ENCODE measurements around the gene ARHGEF16.

- no peak for TF ChIP-seq POLR2AphosphoS5 (IDR thresholded peaks at IDR 0.05)
- TF ChIP-seq, protein P1, sequence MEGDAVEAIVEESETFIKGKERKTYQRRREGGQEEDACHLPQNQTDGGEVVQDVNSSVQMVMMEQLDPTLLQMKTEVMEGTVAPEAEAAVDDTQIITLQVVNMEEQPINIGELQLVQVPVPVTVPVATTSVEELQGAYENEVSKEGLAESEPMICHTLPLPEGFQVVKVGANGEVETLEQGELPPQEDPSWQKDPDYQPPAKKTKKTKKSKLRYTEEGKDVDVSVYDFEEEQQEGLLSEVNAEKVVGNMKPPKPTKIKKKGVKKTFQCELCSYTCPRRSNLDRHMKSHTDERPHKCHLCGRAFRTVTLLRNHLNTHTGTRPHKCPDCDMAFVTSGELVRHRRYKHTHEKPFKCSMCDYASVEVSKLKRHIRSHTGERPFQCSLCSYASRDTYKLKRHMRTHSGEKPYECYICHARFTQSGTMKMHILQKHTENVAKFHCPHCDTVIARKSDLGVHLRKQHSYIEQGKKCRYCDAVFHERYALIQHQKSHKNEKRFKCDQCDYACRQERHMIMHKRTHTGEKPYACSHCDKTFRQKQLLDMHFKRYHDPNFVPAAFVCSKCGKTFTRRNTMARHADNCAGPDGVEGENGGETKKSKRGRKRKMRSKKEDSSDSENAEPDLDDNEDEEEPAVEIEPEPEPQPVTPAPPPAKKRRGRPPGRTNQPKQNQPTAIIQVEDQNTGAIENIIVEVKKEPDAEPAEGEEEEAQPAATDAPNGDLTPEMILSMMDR (IDR thresholded peaks at IDR 0.05 in 8 of 11, conservative IDR thresholded peaks at IDR 0.05 in 3 of 11): peak in 8 of 11 experiments; percentile 28 to 58 (median 40)
- no peak for TF ChIP-seq POLR2A (IDR thresholded peaks at IDR 0.05)
Measured at GRCh38 chr1:3410142-3410925, 44.1 kb upstream of the ARHGEF16 start.

All from spleen (tissue), 7 donors.